ENCODE results near the gene TBCE. TPM values are rescaled to one million over a fixed set of nuclear protein-coding genes. Genes with fewer than 3 reads are reported as not detected.

Gene TBCE
- total and polyA plus RNA-seq, 9 of the 15 experiments (the other 6 are each of a cell fraction or from before 2014, with no cell fraction given) = 52.6 to 92.1 (median 82.1) TPM

- no peak for TF ChIP-seq MEF2A (IDR thresholded peaks at IDR 0.05; ENCODE audit: control insufficient read depth, low read depth, low read length)
- TF ChIP-seq, protein P1, sequence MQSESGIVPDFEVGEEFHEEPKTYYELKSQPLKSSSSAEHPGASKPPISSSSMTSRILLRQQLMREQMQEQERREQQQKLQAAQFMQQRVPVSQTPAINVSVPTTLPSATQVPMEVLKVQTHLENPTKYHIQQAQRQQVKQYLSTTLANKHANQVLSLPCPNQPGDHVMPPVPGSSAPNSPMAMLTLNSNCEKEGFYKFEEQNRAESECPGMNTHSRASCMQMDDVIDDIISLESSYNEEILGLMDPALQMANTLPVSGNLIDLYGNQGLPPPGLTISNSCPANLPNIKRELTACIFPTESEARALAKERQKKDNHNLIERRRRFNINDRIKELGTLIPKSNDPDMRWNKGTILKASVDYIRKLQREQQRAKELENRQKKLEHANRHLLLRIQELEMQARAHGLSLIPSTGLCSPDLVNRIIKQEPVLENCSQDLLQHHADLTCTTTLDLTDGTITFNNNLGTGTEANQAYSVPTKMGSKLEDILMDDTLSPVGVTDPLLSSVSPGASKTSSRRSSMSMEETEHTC (IDR thresholded peaks at IDR 0.05) = no peak
- TF ChIP-seq MYBL2 (IDR thresholded peaks at IDR 0.05; ENCODE audit: low read depth) = no peak
- TF ChIP-seq MYBL2 (CRISPR knock-in tag; IDR thresholded peaks at IDR 0.05; ENCODE audit: borderline replicate concordance) = no peak
- no peak for TF ChIP-seq STAG1 (CRISPR knock-in tag; IDR thresholded peaks at IDR 0.05; ENCODE audit: borderline replicate concordance)
- 0 out of 2 replicates have a peak, but pooled peaks have one; percentile 31 for TF ChIP-seq SMARCA4 (IDR thresholded peaks at IDR 0.05)
- TF ChIP-seq CBFA2T3 (IDR thresholded peaks at IDR 0.05) = no peak
- TF ChIP-seq BRCA1 (IDR thresholded peaks at IDR 0.05) = no peak
- TF ChIP-seq BRCA1 (CRISPR knock-in tag; IDR thresholded peaks at IDR 0.05) = no peak
- no peak for TF ChIP-seq SREBF1 (IDR thresholded peaks at IDR 0.05; ENCODE audit: borderline replicate concordance, low read depth, low read length)
- 0 out of 2 replicates have a peak, but pooled peaks have one; percentile 46 for TF ChIP-seq ZNF707 (CRISPR knock-in tag; conservative IDR thresholded peaks at IDR 0.05)
- TF ChIP-seq, protein P2, sequence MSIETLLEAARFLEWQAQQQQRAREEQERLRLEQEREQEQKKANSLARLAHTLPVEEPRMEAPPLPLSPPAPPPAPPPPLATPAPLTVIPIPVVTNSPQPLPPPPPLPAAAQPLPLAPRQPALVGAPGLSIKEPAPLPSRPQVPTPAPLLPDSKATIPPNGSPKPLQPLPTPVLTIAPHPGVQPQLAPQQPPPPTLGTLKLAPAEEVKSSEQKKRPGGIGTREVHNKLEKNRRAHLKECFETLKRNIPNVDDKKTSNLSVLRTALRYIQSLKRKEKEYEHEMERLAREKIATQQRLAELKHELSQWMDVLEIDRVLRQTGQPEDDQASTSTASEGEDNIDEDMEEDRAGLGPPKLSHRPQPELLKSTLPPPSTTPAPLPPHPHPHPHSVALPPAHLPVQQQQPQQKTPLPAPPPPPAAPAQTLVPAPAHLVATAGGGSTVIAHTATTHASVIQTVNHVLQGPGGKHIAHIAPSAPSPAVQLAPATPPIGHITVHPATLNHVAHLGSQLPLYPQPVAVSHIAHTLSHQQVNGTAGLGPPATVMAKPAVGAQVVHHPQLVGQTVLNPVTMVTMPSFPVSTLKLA (conservative IDR thresholded peaks at IDR 0.05) = no peak; a peak in 2 of 4 replicates
- no peak for TF ChIP-seq ZNF174 (CRISPR knock-in tag; IDR thresholded peaks at IDR 0.05)
- no peak for TF ChIP-seq ZNF778 (CRISPR knock-in tag; IDR thresholded peaks at IDR 0.05)
- TF ChIP-seq TFAM (CRISPR knock-in tag; conservative IDR thresholded peaks at IDR 0.05) = no peak
- 0 out of 2 replicates have a peak, but pooled peaks have one; percentile 56 for TF ChIP-seq ZNF589 (CRISPR knock-in tag; IDR thresholded peaks at IDR 0.05; ENCODE audit: low read depth)
- TF ChIP-seq HMGN3 (IDR thresholded peaks at IDR 0.05; ENCODE audit: borderline replicate concordance, extremely low read depth, insufficient read length, low read depth, low read length) = no peak
- TF ChIP-seq, protein P3, sequence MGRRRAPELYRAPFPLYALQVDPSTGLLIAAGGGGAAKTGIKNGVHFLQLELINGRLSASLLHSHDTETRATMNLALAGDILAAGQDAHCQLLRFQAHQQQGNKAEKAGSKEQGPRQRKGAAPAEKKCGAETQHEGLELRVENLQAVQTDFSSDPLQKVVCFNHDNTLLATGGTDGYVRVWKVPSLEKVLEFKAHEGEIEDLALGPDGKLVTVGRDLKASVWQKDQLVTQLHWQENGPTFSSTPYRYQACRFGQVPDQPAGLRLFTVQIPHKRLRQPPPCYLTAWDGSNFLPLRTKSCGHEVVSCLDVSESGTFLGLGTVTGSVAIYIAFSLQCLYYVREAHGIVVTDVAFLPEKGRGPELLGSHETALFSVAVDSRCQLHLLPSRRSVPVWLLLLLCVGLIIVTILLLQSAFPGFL (CRISPR knock-in tag; IDR thresholded peaks at IDR 0.05) = no peak
- TF ChIP-seq TCFL5 (CRISPR knock-in tag; conservative IDR thresholded peaks at IDR 0.05) = no peak
- no peak for TF ChIP-seq STAT5B (CRISPR knock-in tag; IDR thresholded peaks at IDR 0.05)
- no peak for TF ChIP-seq E2F4 (CRISPR knock-in tag; IDR thresholded peaks at IDR 0.05; ENCODE audit: low read depth)
- TF ChIP-seq HCFC1 (IDR thresholded peaks at IDR 0.05; ENCODE audit: low read depth, low read length) = no peak
- TF ChIP-seq, protein P4, sequence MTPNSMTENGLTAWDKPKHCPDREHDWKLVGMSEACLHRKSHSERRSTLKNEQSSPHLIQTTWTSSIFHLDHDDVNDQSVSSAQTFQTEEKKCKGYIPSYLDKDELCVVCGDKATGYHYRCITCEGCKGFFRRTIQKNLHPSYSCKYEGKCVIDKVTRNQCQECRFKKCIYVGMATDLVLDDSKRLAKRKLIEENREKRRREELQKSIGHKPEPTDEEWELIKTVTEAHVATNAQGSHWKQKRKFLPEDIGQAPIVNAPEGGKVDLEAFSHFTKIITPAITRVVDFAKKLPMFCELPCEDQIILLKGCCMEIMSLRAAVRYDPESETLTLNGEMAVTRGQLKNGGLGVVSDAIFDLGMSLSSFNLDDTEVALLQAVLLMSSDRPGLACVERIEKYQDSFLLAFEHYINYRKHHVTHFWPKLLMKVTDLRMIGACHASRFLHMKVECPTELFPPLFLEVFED (CRISPR knock-in tag; conservative IDR thresholded peaks at IDR 0.05) = no peak; the same call in 1 of the 2 replicates
Measured at GRCh38 chr1:235327559-235328270, 39.5 kb upstream of the TBCE start, which contains the start of gene ARID4B (continued).
